ENCODE data around the gene CWC15. TPM values are rescaled to one million over a fixed set of nuclear protein-coding genes. Genes with fewer than 3 reads are reported as not detected.
A peak's percentile ranks its signal among the peaks of the same experiment; 100 is the strongest.
"Not testable (repeated sequence)": the region's sequence is repeated elsewhere in the genome, so short reads cannot be mapped to it uniquely, and the experiment has no call there.

Gene CWC15
- 30.0 and 34.3 TPM in 2 replicates for total RNA-seq

- TF ChIP-seq CTCF (IDR thresholded peaks at IDR 0.05; ENCODE audit: insufficient read depth, low read length, severe bottlenecking): no peak
- H3K27me3 ChIP-seq (ENCODE audit: control insufficient read depth, insufficient read depth, low read length): no peaks in the 10 kb centered on the region
- DNase-seq (ENCODE audit: low read depth) (peak; percentile 87), FAIRE-seq (no peak)
- peak within 1 kb of the TSS; percentile 96 for H3K4me3 ChIP-seq (ENCODE audit: low read depth, low read length)
- H3K36me3 ChIP-seq (ENCODE audit: control insufficient read depth, insufficient read depth, low read length): peaks cover 8% of the 10 kb centered on the region
These were observed at the start of gene CWC15, which contains the start of gene KDM4D for GRCh38 chr11:94973099-94973968. TSS of gene CWC15 (minus strand) at chr11:94973556. CDS start at chr11:94972185, 1,371 bp downstream. TSS of gene KDM4D (plus strand) at chr11:94973709. CDS start at chr11:94997373, 23,664 bp downstream.

- not testable (repeated sequence) for H3K27me3 ChIP-seq (ENCODE audit: control insufficient read depth, insufficient read depth, low read length); FAIRE-seq; DNase-seq (ENCODE audit: low read depth); H3K36me3 ChIP-seq (ENCODE audit: control insufficient read depth, insufficient read depth, low read length); H3K4me3 ChIP-seq (ENCODE audit: low read depth, low read length)
These were observed 48.1 kb upstream of the CWC15 start for GRCh38 chr11:95021468-95021867.

- Histone ChIP-seq H3K36me3 (ENCODE audit: control insufficient read depth, insufficient read depth, low read length) (no peaks in the 10 kb centered on the region), H3K4me3 (ENCODE audit: low read depth, low read length) (no peak overlapping the region), H3K27me3 (ENCODE audit: control insufficient read depth, insufficient read depth, low read length) (no peaks in the 10 kb centered on the region)
- FAIRE-seq: no peak
- no peak for DNase-seq (ENCODE audit: low read depth)
- TF ChIP-seq CTCF (IDR thresholded peaks at IDR 0.05; ENCODE audit: insufficient read depth, low read length, severe bottlenecking): no peak
These were observed 42.8 kb upstream of the CWC15 start for GRCh38 chr11:95016139-95016538.

- no peak for TF ChIP-seq CTCF (IDR thresholded peaks at IDR 0.05; ENCODE audit: insufficient read depth, low read length, severe bottlenecking)
- FAIRE-seq: no peak
These were observed 40.9 kb upstream of the CWC15 start for GRCh38 chr11:95014184-95014821.

GRCh38 chr11:95011376-95011775, 38.0 kb upstream of the CWC15 start:
- DNase-seq (ENCODE audit: low read depth) (peak; percentile 22), FAIRE-seq (no peak)
- Histone ChIP-seq H3K27me3 (ENCODE audit: control insufficient read depth, insufficient read depth, low read length) (no peaks in the 10 kb centered on the region), H3K4me3 (ENCODE audit: low read depth, low read length) (no peak overlapping the region), H3K36me3 (ENCODE audit: control insufficient read depth, insufficient read depth, low read length) (no peaks in the 10 kb centered on the region)
- no peak for TF ChIP-seq CTCF (IDR thresholded peaks at IDR 0.05; ENCODE audit: insufficient read depth, low read length, severe bottlenecking)

More at GRCh38 chr11:95014184-95014821, 40.9 kb upstream of the CWC15 start:
- Histone ChIP-seq H3K36me3 (ENCODE audit: control insufficient read depth, insufficient read depth, low read length) (no peaks in the 10 kb centered on the region), H3K27me3 (ENCODE audit: control insufficient read depth, insufficient read depth, low read length) (no peaks in the 10 kb centered on the region), H3K4me3 (ENCODE audit: low read depth, low read length) (no peak overlapping the region)
- no peak for DNase-seq (ENCODE audit: low read depth)

GRCh38 chr11:95005642-95006041, 32.3 kb upstream of the CWC15 start:
- no peak for DNase-seq (ENCODE audit: low read depth)
- H3K4me3 ChIP-seq (ENCODE audit: low read depth, low read length): no peak overlapping the region
- no peaks in the 10 kb centered on the region for H3K36me3 ChIP-seq (ENCODE audit: control insufficient read depth, insufficient read depth, low read length)
- no peak for FAIRE-seq
- TF ChIP-seq CTCF (IDR thresholded peaks at IDR 0.05; ENCODE audit: insufficient read depth, low read length, severe bottlenecking): no peak
- H3K27me3 ChIP-seq (ENCODE audit: control insufficient read depth, insufficient read depth, low read length): no peaks in the 10 kb centered on the region

Measured in bronchial epithelial cell (primary cell).